GM21423 (cell line): ENCODE measurements around the gene CREB5.
"Not testable (repeated sequence)": the region's sequence is repeated elsewhere in the genome, so short reads cannot be mapped to it uniquely, and the experiment has no call there.

Source experiments
- ATAC-seq: cut with Tn5 transposase; IDR thresholded peaks from one replicate; pipeline ENCODE4 v1.9.1; 2021; ENCODE audit warnings: mild to moderate bottlenecking, moderate library complexity; ENCODE audit not compliant: unreplicated experiment

The CREB5 gene

GRCh38 chr7:28762651-28763050 lies 350.3 kb downstream of the CREB5 start:
- no peak for ATAC-seq

GRCh38 chr7:28766359-28766758 lies 354.0 kb downstream of the CREB5 start:
- ATAC-seq, result no peak

- no peak for ATAC-seq
Measured at GRCh38 chr7:28767356-28767755, 355.0 kb downstream of the CREB5 start.

- ATAC-seq, result no peak
Measured at GRCh38 chr7:28768577-28769147, 356.3 kb downstream of the CREB5 start.

GRCh38 chr7:28771906-28772622 lies 359.7 kb downstream of the CREB5 start:
- no peak for ATAC-seq

GRCh38 chr7:28773423-28774145 lies 361.3 kb downstream of the CREB5 start:
- ATAC-seq, result no peak

- no peak for ATAC-seq
Measured at GRCh38 chr7:28774261-28774988, 362.1 kb downstream of the CREB5 start.

- no peak for ATAC-seq
Measured at GRCh38 chr7:28776463-28777157, 364.3 kb downstream of the CREB5 start.

- no peak for ATAC-seq
Measured at GRCh38 chr7:28778786-28779185, 366.5 kb downstream of the CREB5 start.

- no peak for ATAC-seq
Measured at GRCh38 chr7:28779954-28780353, 367.6 kb downstream of the CREB5 start.

GRCh38 chr7:28782362-28782761 lies 370.0 kb downstream of the CREB5 start:
- no peak for ATAC-seq

- no peak for ATAC-seq
Measured at GRCh38 chr7:28784171-28784902, 372.0 kb downstream of the CREB5 start.

- ATAC-seq, result no peak
Measured at GRCh38 chr7:28785041-28785995, 373.0 kb downstream of the CREB5 start.

- not testable (repeated sequence) for ATAC-seq
Measured at GRCh38 chr7:28786156-28786555, 373.8 kb downstream of the CREB5 start.

GRCh38 chr7:28787106-28787505 lies 374.8 kb downstream of the CREB5 start:
- ATAC-seq, result no peak

- no peak for ATAC-seq
Measured at GRCh38 chr7:28790467-28790866, 378.1 kb downstream of the CREB5 start.

- no peak for ATAC-seq
Measured at GRCh38 chr7:28792858-28793257, 380.5 kb downstream of the CREB5 start.

GRCh38 chr7:28793381-28794085 lies 381.2 kb downstream of the CREB5 start:
- no peak for ATAC-seq
